ENCODE data around the gene HK1.
"Not testable (repeated sequence)": the region's sequence is repeated elsewhere in the genome, so short reads cannot be mapped to it uniquely, and the experiment has no call there.

The HK1 gene

GRCh38 chr10:69281507-69282413 is 3.5 kb downstream of the HK1 start:
- no peak overlapping the region for H3K4me3 ChIP-seq (ENCODE audit: low read depth, low read length)
- no peak for DNase-seq (ENCODE audit: low read depth)
- TF ChIP-seq CTCF (IDR thresholded peaks at IDR 0.05; ENCODE audit: low read depth, low read length, missing control alignments) = no peak

- not testable (repeated sequence) for H3K4me3 ChIP-seq (ENCODE audit: low read depth, low read length); DNase-seq (ENCODE audit: low read depth)
Measured at GRCh38 chr10:69284402-69284801, 6.1 kb downstream of the HK1 start.

GRCh38 chr10:69285699-69286098 is 7.4 kb downstream of the HK1 start:
- no peak for TF ChIP-seq CTCF (IDR thresholded peaks at IDR 0.05; ENCODE audit: low read depth, low read length, missing control alignments)
- DNase-seq (ENCODE audit: low read depth) = no peak
- no peak overlapping the region for H3K4me3 ChIP-seq (ENCODE audit: low read depth, low read length)

GRCh38 chr10:69287181-69287580 is 8.9 kb downstream of the HK1 start:
- TF ChIP-seq CTCF (IDR thresholded peaks at IDR 0.05; ENCODE audit: low read depth, low read length, missing control alignments) = no peak
- no peak for DNase-seq (ENCODE audit: low read depth)
- no peak overlapping the region for H3K4me3 ChIP-seq (ENCODE audit: low read depth, low read length)

GRCh38 chr10:69290993-69291392 is 12.7 kb downstream of the HK1 start:
- no peak for TF ChIP-seq CTCF (IDR thresholded peaks at IDR 0.05; ENCODE audit: low read depth, low read length, missing control alignments)
- no peak overlapping the region for H3K4me3 ChIP-seq (ENCODE audit: low read depth, low read length)
- DNase-seq (ENCODE audit: low read depth) = no peak

GRCh38 chr10:69292459-69292858 is 14.2 kb downstream of the HK1 start:
- H3K4me3 ChIP-seq (ENCODE audit: low read depth, low read length) = no peak overlapping the region
- TF ChIP-seq CTCF (IDR thresholded peaks at IDR 0.05; ENCODE audit: low read depth, low read length, missing control alignments) = no peak
- DNase-seq (ENCODE audit: low read depth) = no peak

- no peak for TF ChIP-seq CTCF (IDR thresholded peaks at IDR 0.05; ENCODE audit: low read depth, low read length, missing control alignments)
- no peak overlapping the region for H3K4me3 ChIP-seq (ENCODE audit: low read depth, low read length)
- DNase-seq (ENCODE audit: low read depth) = no peak
Measured at GRCh38 chr10:69295027-69295636, 16.8 kb downstream of the HK1 start.

Data from GM12864 (cell line).